GM23248 (cell line): Measurements from ENCODE around the gene GATA5.

Experiments used
- EZH2 ChIP-seq: fragments of 200-600 bp; sonication (generic); IDR thresholded peaks from 2 replicates; pipeline ENCODE4 v1.6.1; 2018; ENCODE audit warnings: antibody characterized with exemption, mild to moderate bottlenecking; ENCODE audit not compliant: insufficient read depth, poor library complexity, severe bottlenecking
- EZH2phosphoT487 ChIP-seq: fragments of 200-600 bp; sonication (generic); IDR thresholded peaks from 2 replicates; pipeline ENCODE4 v1.6.1; 2018; ENCODE audit warnings: antibody characterized with exemption, moderate library complexity, mild to moderate bottlenecking, low read depth; ENCODE audit not compliant: insufficient read depth

DNA sequence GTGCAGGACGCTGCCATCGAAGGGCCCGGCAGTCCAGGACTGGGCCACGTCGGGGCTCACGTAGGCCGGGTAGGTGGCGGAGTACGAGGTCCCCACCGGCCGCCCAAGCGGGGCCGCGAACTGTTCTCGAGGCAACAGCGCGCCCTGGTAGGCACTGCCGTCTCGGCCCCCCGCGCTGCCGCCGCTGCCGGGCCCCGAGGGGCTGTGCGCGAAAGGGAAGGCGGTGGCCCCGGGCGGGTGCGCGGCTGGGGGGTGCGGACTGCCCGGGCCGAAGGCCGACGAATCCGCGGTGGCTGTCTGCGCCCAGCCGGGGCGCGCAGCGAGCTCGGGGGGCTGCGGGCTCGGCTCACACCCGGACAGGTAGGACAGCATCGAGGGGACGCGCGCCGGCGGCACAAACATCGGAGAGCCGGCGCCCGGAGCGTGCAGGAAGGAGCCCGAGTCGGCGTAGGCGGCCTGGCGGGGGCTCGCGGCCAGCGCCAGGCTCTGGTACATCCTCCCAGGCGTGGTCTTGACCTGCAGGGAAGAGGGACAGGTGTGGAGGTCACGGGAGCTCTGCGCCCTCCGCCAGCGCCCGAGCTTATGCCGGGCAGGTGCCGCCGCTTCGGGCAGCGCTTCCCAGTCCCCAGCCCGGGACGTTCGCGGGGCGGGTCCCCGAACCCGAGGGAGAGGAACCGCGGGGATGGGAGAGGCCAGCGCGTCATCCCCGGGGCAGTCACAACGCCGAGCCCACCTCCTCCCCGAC lies 596 bp downstream of the GATA5 start:
- TF ChIP-seq EZH2phosphoT487: no peak
- no peak for TF ChIP-seq EZH2
